MG63 (cell line): Measurements from ENCODE around the gene IFNGR1. TPM values are rescaled to one million over a fixed set of nuclear protein-coding genes. Genes with fewer than 3 reads are reported as not detected.

Experiments used
- DNase-seq: peaks from one replicate; pipeline ENCODE4 v3.0.0-alpha.2; 2020
- H3K27me3 ChIP-seq: fragments of 250-450 bp; sonication (Bioruptor Pico); 2 replicates; pipeline ENCODE4 v1.5.1; 2020; ENCODE audit warnings: mild to moderate bottlenecking, moderate library complexity
- H3K36me3 ChIP-seq: fragments of 250-450 bp; sonication (Bioruptor Pico); 2 replicates; pipeline ENCODE4 v1.5.1; 2020; ENCODE audit warnings: mild to moderate bottlenecking, moderate library complexity
- H3K4me3 ChIP-seq: fragments of 250-450 bp; sonication (Bioruptor Pico); 2 replicates; pipeline ENCODE4 v1.5.1; 2020; ENCODE audit warnings: mild to moderate bottlenecking, moderate library complexity
- H3K9me3 ChIP-seq: fragments of 250-450 bp; sonication (Bioruptor Pico); 2 replicates; pipeline ENCODE4 v1.5.1; 2020; ENCODE audit warnings: mild to moderate bottlenecking, moderate library complexity
- total RNA-seq: library from RNA; depleted of rRNA; stranded (reverse); fragments of >200 nt; shearing (Covaris generic); gene quantifications from 2 replicates; pipeline ENCODE4 v1.2.3, GENCODE V29; 2014; ENCODE audit warnings: low replicate concordance

The IFNGR1 gene
- total RNA-seq, 1 experiment from 2014 or later: 53.9 TPM

GRCh38 chr6:137172734-137173431 lies 46.3 kb downstream of the IFNGR1 start:
- no peaks in the 10 kb centered on the region for H3K27me3 ChIP-seq
- no peak overlapping the region for H3K4me3 ChIP-seq
- H3K36me3 ChIP-seq: no peaks in the 10 kb centered on the region
- H3K9me3 ChIP-seq: no peaks in the 10 kb centered on the region
- DNase-seq: no peak

- H3K27me3 ChIP-seq: no peaks in the 10 kb centered on the region
These were observed 47.1 kb downstream of the IFNGR1 start for GRCh38 chr6:137171824-137172733.

GRCh38 chr6:137171053-137171374 lies 48.2 kb downstream of the IFNGR1 start:
- H3K4me3 ChIP-seq: no peak overlapping the region
- DNase-seq: no peak
- no peaks in the 10 kb centered on the region for H3K27me3 ChIP-seq
- H3K9me3 ChIP-seq: no peaks in the 10 kb centered on the region
- H3K36me3 ChIP-seq: no peaks in the 10 kb centered on the region

More at GRCh38 chr6:137171824-137172733, 47.1 kb downstream of the IFNGR1 start:
- no peaks in the 10 kb centered on the region for H3K36me3 ChIP-seq
- no peaks in the 10 kb centered on the region for H3K9me3 ChIP-seq
- DNase-seq: no peak
- no peak overlapping the region for H3K4me3 ChIP-seq

- Histone ChIP-seq H3K36me3 (no peaks in the 10 kb centered on the region), H3K4me3 (no peak overlapping the region), H3K27me3 (no peaks in the 10 kb centered on the region), H3K9me3 (no peaks in the 10 kb centered on the region)
- DNase-seq: no peak
These were observed 48.7 kb downstream of the IFNGR1 start for GRCh38 chr6:137170266-137171052.

GRCh38 chr6:137167702-137168377 lies 51.3 kb downstream of the IFNGR1 start:
- no peak overlapping the region for H3K4me3 ChIP-seq
- no peaks in the 10 kb centered on the region for H3K36me3 ChIP-seq
- DNase-seq: no peak
- H3K9me3 ChIP-seq: peaks cover 9% of the 10 kb centered on the region; the same call in 1 of the 2 replicates
- no peaks in the 10 kb centered on the region for H3K27me3 ChIP-seq

- Histone ChIP-seq H3K27me3 (no peaks in the 10 kb centered on the region), H3K9me3 (peaks cover 12% of the 10 kb centered on the region; the same call in 1 of the 2 replicates)
- no peak for DNase-seq
These were observed 52.7 kb downstream of the IFNGR1 start for GRCh38 chr6:137166247-137167098.

GRCh38 chr6:137165375-137166246 lies 53.6 kb downstream of the IFNGR1 start:
- H3K36me3 ChIP-seq: no peaks in the 10 kb centered on the region
- no peak for DNase-seq
- H3K9me3 ChIP-seq: peaks cover 12% of the 10 kb centered on the region; the same call in 1 of the 2 replicates
- H3K27me3 ChIP-seq: no peaks in the 10 kb centered on the region
- H3K4me3 ChIP-seq: no peak overlapping the region

More at GRCh38 chr6:137166247-137167098, 52.7 kb downstream of the IFNGR1 start:
- Histone ChIP-seq H3K36me3 (no peaks in the 10 kb centered on the region), H3K4me3 (no peak overlapping the region)

GRCh38 chr6:137163732-137164318 lies 55.4 kb downstream of the IFNGR1 start:
- Histone ChIP-seq H3K9me3 (peaks cover 12% of the 10 kb centered on the region; the same call in 1 of the 2 replicates), H3K4me3 (no peak overlapping the region), H3K36me3 (no peaks in the 10 kb centered on the region), H3K27me3 (no peaks in the 10 kb centered on the region)
- no peak for DNase-seq

GRCh38 chr6:137162692-137163306 lies 56.4 kb downstream of the IFNGR1 start:
- Histone ChIP-seq H3K36me3 (no peaks in the 10 kb centered on the region), H3K4me3 (no peak overlapping the region), H3K9me3 (peaks cover 12% of the 10 kb centered on the region; the same call in 1 of the 2 replicates), H3K27me3 (no peaks in the 10 kb centered on the region)
- no peak for DNase-seq

- Histone ChIP-seq H3K36me3 (no peaks in the 10 kb centered on the region), H3K27me3 (no peaks in the 10 kb centered on the region), H3K4me3 (no peak overlapping the region), H3K9me3 (peaks cover 12% of the 10 kb centered on the region; the same call in 1 of the 2 replicates)
- DNase-seq: peak; percentile 54
These were observed 57.2 kb downstream of the IFNGR1 start for GRCh38 chr6:137161949-137162348.

GRCh38 chr6:137160763-137161162 lies 58.4 kb downstream of the IFNGR1 start:
- Histone ChIP-seq H3K27me3 (no peaks in the 10 kb centered on the region), H3K36me3 (no peaks in the 10 kb centered on the region), H3K4me3 (no peak overlapping the region), H3K9me3 (peaks cover 12% of the 10 kb centered on the region; the same call in 1 of the 2 replicates)
- DNase-seq: peak; percentile 6

- no peak for DNase-seq
- Histone ChIP-seq H3K9me3 (peaks cover 12% of the 10 kb centered on the region; the same call in 1 of the 2 replicates), H3K36me3 (no peaks in the 10 kb centered on the region), H3K27me3 (no peaks in the 10 kb centered on the region), H3K4me3 (no peak overlapping the region)
These were observed 59.3 kb downstream of the IFNGR1 start for GRCh38 chr6:137159912-137160311.

- H3K4me3 ChIP-seq: no peak overlapping the region
- peaks cover 3% of the 10 kb centered on the region; the same call in 1 of the 2 replicates for H3K9me3 ChIP-seq
- no peaks in the 10 kb centered on the region for H3K36me3 ChIP-seq
- no peak for DNase-seq
- no peaks in the 10 kb centered on the region for H3K27me3 ChIP-seq
These were observed 61.6 kb downstream of the IFNGR1 start for GRCh38 chr6:137157601-137158000.

- DNase-seq: no peak
- H3K4me3 ChIP-seq: no peak overlapping the region
- no peaks in the 10 kb centered on the region for H3K36me3 ChIP-seq
- H3K9me3 ChIP-seq: no peaks in the 10 kb centered on the region
- H3K27me3 ChIP-seq: no peaks in the 10 kb centered on the region
These were observed 62.5 kb downstream of the IFNGR1 start for GRCh38 chr6:137156650-137157049.
